DND-41 (cell line): ENCODE results near the gene PBRM1.

Experiments used
- EZH2 ChIP-seq: IDR thresholded peaks from 3 replicates; pipeline ENCODE4 v1.6.1; 2012; ENCODE audit warnings: borderline replicate concordance, low read depth, mild to moderate bottlenecking, moderate library complexity, low read length, inconsistent platforms; ENCODE audit not compliant: severe bottlenecking
- TF ChIP-seq, protein P1 (sequence below): IDR thresholded peaks from 2 replicates; pipeline ENCODE4 v1.5.1; 2012; ENCODE audit warnings: borderline replicate concordance, low read length, moderate library complexity, mild to moderate bottlenecking; ENCODE audit not compliant: poor library complexity, severe bottlenecking; ENCODE audit errors: extremely low read depth

DNA sequence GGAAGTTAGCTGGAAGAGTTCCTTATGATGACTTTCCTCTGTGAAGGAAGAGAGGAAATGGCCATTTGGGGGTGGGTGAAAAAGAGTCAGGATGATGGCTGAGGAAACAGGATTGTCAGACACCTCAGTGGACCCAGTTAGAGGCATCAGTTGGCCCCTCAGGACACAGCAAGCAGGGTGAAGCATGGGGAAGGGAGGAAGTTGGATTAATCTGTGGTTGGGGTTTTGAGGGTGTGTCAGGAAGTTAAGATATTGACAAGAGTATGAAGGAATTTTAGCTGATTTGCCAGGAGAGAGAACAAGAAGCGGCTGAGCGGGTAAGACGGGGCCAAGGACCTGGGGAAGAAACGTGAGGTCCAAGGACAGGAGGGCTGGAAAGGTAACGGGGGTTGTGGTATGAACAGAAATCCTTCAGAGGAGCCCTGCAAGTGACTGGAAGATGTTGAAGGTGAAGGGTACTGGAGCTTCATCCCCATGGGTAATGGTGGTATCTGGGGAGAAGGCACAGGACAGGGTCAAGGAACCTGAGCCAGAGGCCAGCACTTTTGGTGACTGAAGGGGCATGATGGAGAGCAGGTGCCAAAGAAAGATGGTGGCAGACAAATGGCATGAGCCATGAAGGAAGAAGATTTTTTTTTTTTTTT lies 146.6 kb downstream of the PBRM1 start:
- TF ChIP-seq, protein P1, sequence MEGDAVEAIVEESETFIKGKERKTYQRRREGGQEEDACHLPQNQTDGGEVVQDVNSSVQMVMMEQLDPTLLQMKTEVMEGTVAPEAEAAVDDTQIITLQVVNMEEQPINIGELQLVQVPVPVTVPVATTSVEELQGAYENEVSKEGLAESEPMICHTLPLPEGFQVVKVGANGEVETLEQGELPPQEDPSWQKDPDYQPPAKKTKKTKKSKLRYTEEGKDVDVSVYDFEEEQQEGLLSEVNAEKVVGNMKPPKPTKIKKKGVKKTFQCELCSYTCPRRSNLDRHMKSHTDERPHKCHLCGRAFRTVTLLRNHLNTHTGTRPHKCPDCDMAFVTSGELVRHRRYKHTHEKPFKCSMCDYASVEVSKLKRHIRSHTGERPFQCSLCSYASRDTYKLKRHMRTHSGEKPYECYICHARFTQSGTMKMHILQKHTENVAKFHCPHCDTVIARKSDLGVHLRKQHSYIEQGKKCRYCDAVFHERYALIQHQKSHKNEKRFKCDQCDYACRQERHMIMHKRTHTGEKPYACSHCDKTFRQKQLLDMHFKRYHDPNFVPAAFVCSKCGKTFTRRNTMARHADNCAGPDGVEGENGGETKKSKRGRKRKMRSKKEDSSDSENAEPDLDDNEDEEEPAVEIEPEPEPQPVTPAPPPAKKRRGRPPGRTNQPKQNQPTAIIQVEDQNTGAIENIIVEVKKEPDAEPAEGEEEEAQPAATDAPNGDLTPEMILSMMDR = no peak
- TF ChIP-seq EZH2 = no peak
